C1 segment of cervical spinal cord (tissue), 14 donors: ENCODE results near the gene PLEKHH1.
A peak's percentile ranks its signal among the peaks of the same experiment; 100 is the strongest.
"Not testable (repeated sequence)": the region's sequence is repeated elsewhere in the genome, so short reads cannot be mapped to it uniquely, and the experiment has no call there.

Source experiments
- DNase-seq, 14 donors: peaks; one replicate each; lab custom pipeline; 2025; lab: John Stamatoyannopoulos, UW

The PLEKHH1 gene

DNA sequence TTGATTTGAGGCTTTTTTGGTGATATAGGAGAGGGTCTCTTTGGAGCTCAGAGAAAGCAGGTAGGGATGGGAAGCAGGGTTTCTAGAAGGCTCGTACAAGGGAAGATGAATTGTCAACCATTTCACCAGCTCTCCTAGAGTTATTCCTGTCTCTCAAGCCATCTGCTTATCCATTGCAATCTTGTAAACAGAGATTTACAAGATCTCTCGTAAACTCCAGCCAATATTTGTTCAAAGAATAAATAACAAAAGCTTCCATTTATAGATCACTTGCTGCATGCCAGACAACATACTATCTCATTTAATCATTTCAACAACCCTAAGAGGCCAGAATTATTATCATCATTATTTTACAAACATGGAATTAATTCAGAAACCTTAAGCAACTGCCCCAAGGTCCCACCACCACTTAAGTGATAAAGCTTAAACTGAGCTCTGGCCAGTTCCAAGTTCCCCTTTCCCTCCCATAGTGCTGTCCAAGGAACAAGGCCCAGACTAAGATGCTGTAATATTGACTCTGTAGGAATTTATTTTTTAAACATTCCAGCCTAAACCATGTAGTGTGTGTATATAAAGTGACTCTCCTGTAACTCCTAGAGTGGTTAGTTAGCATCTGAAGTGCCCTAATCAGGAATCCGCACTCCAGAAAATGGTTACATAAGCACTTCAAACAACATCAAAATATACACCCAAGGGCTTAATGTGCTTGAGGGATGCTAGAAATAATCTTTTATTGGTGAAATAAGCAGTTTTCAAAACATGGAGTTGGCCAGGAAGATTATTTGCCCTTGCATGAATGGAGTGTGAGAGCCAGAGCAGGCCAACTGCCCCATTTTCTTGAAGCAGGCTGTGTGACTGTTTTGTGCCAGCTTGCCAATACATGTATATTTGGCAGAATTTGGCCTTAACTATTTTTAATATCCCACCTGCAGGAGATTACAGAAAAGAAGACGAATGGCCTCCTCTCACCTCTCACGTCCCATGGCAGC, 2.8 kb upstream of the PLEKHH1 start:
- DNase-seq = peak in 1 of 14 donors; percentile 18

GRCh38 chr14:67532606-67532997, 488 bp upstream of the PLEKHH1 start:
- no peak for DNase-seq

GRCh38 chr14:67533754-67534085, 630 bp downstream of the PLEKHH1 start:
- peak in 1 of 14 donors; percentile 67 for DNase-seq

GRCh38 chr14:67536087-67536486, 3.0 kb downstream of the PLEKHH1 start:
- DNase-seq = peak in 4 of 14 donors; percentile 18 to 41 (median 30)

- DNase-seq = peak in 1 of 14 donors; percentile 20
These were observed 4.6 kb downstream of the PLEKHH1 start for GRCh38 chr14:67537736-67538135.

- DNase-seq = peak in 2 of 14 donors; percentile 40 to 79
These were observed 5.4 kb downstream of the PLEKHH1 start for GRCh38 chr14:67538501-67538900.

DNA sequence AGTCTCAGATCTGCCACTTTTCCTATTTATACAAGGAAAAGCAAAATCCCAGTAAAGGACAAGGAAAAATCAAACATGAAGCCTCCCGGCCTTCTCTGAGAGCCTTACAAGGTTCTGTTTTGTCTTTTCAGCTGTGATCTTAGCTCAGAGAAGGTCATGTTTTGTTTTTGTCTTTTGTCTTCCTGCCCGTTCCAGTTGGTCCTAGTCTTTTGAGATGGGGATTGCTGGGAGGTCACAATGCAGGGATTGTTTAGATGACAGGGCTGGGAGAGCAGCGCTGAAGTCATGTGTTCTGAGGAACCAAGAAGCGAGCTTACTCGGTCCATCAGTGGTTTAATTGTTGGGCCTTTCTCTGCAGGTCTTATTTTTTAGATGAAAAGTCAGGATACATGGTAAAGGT, 6.0 kb downstream of the PLEKHH1 start:
- peak in 11 of 14 donors; percentile 28 to 75 (median 62) for DNase-seq

GRCh38 chr14:67541448-67542387, 8.6 kb downstream of the PLEKHH1 start:
- no peak for DNase-seq

DNA sequence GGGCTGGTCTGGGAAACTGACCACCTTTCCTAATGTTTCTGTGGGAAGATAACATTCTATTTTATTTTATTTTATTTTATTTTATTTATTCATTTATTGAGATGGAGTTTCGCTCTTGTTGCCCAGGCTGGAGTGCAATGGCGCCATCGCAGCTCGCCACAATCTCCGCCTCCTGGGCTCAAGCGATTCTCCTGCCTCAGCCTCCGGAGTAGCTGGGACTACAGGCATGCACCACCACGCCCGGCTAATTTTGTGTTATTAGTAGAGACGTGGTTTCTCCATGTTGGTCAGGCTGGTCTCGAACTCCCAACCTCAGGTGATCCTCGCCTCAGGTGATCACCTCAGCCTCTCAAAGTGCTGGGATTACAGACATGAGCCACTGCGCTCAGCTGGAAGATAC, 9.5 kb downstream of the PLEKHH1 start:
- DNase-seq = not testable (repeated sequence)

- DNase-seq = no peak
These were observed 11.5 kb downstream of the PLEKHH1 start for GRCh38 chr14:67544590-67544989.

DNA sequence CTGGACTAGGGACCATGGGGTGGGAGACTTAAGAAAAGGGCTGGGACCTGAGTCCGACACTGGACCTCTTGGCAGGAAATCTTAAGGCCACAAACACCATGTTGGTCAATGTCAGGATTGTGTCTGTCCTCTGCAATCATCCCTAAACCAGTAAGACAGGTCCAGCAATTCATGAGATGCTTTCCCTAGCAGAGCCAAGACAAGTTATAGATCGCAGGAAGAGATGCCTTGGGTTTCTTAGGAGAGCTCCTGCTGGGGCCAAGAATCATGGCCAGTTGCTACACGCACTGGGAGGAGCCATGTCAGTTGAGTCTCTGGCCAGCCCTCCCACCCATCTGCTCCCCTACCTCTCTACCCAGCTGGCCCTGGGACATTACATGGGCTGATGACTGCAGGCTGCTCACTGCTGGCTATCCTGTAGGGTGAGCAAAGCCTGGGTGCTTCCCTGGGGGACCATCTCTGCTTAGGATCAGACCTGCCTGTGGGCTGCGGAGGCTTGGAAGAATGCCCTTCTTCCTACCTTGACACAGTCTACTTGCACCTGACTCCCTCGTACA, 14.2 kb downstream of the PLEKHH1 start:
- no peak for DNase-seq

- DNase-seq = no peak
These were observed 16.6 kb downstream of the PLEKHH1 start for GRCh38 chr14:67549734-67550133.

- DNase-seq = no peak
These were observed 18.0 kb downstream of the PLEKHH1 start for GRCh38 chr14:67551123-67551522.

DNA sequence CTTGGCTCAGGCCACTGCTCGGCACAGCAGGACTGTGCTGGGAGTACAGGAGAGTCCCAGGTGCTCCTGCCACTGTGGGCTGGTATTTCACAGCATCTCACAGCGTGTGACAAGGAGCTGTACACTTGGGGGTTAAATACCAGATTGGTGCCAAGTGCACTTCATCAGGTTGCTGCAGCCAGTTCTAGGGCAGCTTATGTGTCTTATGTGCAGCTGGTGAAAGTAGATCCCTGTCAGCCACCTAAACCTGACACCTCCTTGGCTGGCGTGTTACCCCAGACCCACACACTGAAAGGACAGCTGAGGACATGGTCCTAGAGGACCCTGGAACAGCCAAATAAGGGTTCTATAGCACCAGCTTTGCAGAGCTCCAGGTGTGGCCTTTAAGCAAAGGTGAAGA, 18.9 kb downstream of the PLEKHH1 start:
- no peak for DNase-seq

DNA sequence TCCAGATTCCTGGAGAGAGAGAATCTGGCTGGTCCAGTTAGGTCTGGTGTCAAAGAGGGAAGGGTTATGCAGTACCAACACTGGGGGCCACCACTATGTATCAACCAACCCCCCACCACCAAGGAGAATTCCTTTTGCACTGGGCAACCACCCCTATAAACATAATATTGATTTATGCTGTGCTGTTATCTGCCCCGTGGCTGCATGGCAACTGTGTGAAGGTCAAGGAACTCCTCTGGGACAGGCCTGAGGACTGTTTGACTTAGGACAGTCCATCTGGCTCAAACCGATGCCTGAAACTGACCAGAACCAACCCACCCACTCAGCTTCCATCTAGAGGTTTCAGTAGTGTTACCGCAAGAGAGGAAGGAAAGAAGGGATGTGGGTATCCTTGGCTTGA, 20.5 kb downstream of the PLEKHH1 start:
- no peak for DNase-seq

GRCh38 chr14:67554341-67554740, 21.3 kb downstream of the PLEKHH1 start:
- DNase-seq = no peak

DNA sequence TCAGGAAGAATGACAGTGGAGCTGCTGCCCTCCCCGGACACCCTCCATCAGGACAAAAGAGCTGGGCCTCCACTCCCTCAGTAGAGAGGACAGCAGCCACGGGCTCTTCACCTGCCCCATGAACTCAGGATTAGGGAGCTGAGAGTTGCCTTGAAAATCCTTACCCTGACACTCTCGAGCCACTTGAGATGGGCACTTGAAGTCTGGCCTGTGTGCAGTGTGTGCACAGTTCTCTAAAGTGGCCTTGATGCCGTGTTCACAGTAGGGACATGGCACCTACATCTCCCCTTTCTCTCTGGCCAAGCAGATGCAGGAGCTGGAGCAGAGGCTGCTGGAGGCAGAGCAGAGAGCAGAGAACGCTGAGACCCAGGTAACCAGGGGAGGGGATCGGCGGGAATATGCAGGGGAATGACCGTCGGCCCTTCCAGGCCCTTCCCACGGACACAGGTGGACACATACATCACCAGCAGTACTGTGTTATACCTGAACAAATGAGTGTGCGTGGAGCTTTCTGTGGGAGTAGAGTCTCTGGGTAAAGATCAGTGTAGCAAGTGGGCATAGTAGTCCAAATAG, 22.5 kb downstream of the PLEKHH1 start:
- DNase-seq = no peak

DNA sequence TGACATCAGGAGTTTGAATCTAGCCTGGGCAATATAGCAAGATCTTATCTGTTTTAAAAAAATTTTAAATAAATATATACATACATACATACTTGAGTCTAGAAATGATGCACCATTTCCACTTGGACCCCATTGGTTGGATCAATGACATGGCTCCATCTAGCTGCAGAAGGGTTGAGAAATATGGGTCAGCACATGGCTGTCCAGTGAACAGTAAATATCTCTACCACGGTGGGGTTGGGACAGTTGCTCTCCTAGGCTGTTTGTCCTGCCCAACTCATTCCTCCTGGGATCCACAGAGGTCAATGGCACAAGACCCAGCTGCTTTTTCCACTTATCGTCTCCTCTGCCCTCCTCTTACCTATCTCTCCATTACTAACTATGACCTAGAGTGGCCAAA, 23.6 kb downstream of the PLEKHH1 start:
- no peak for DNase-seq

DNA sequence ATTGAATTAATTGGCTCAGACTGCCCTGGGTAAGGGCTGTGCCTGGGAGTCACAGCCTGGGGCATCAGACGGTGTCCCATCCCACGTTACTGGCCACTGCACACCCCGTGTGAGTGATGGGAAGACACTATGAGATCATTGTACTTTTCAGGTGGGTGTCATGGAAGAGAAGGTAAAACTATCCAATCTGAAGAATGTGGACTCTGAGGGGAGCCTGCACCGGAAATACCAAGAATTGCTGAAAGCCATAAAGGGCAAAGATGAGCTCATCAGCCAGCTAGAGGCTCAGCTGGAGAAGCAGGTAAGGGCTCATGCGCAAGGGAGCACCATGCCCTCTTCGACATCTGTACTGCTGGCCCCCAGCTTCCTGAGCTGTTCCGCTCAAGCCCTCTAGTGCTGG, 24.0 kb downstream of the PLEKHH1 start:
- no peak for DNase-seq

DNA sequence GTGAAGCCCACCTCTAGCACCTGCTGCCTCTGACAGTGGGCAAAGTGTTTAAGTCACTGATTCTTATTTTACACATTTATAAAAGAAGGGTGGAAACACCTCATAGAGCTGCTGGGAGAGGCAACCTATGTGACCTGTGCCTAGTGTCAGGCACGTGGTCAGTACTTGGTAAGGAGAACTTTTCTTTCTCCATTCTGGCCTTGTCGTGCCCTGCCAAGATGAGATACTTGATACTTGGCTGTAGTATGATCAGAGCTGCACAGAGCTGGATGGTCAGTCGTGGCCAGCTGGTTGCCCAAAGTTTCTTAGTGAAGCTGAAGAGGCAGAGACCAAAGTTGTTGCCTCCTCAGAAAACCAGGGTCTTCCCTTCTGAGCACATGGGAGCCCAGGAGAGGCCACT, 24.6 kb downstream of the PLEKHH1 start:
- no peak for DNase-seq

DNA sequence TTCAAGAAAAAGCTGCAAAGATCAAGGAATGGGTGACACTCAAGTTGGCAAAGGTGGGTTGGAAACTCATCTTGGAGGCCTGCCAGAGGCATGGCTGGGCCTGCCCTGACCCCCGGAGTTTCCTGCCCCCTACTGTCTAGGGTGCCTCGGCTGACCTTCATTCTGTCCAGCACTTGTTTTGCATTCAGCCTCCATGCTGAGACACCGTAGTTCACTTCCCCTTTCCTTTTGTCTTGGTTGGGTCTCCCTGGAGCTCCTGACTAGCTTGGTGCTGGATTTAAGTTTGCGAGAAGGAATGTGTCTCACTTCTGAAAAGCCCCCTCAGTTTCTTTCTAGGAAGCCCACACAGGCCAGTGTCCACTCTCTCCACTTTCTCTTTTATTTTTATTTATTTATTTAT, 26.5 kb downstream of the PLEKHH1 start:
- no peak for DNase-seq
